ENCODE measurements around the gene MRPL21. TPM values are rescaled to one million over a fixed set of nuclear protein-coding genes. Genes with fewer than 3 reads are reported as not detected.
"Not testable (repeated sequence)": the region's sequence is repeated elsewhere in the genome, so short reads cannot be mapped to it uniquely, and the experiment has no call there.

The MRPL21 gene
- total RNA-seq, 1 experiment from 2014 or later, result 106 TPM

GRCh38 chr11:68914761-68915160 is 11.1 kb upstream of the MRPL21 start:
- DNase-seq (ENCODE audit: extremely low read depth, low read depth), result no peak

- DNase-seq (ENCODE audit: extremely low read depth, low read depth), result no peak
These were observed 9.6 kb upstream of the MRPL21 start for GRCh38 chr11:68913188-68913587.

- no peak for DNase-seq (ENCODE audit: extremely low read depth, low read depth)
These were observed 8.6 kb upstream of the MRPL21 start for GRCh38 chr11:68912254-68912653.

GRCh38 chr11:68911731-68912130 is 8.1 kb upstream of the MRPL21 start:
- DNase-seq (ENCODE audit: extremely low read depth, low read depth), result no peak

GRCh38 chr11:68910965-68911364 is 7.3 kb upstream of the MRPL21 start:
- DNase-seq (ENCODE audit: extremely low read depth, low read depth), result no peak

GRCh38 chr11:68908273-68908672 is 4.6 kb upstream of the MRPL21 start:
- no peak for DNase-seq (ENCODE audit: extremely low read depth, low read depth)

- DNase-seq (ENCODE audit: extremely low read depth, low read depth), result no peak
These were observed 2.1 kb upstream of the MRPL21 start for GRCh38 chr11:68905421-68906360.

GRCh38 chr11:68904248-68904847 is 716 bp upstream of the MRPL21 start:
- DNase-seq (ENCODE audit: extremely low read depth, low read depth), result no peak

GRCh38 chr11:68900835-68901381 is 2.7 kb downstream of the MRPL21 start:
- DNase-seq (ENCODE audit: extremely low read depth, low read depth), result no peak

GRCh38 chr11:68897441-68897840 is 6.2 kb downstream of the MRPL21 start:
- DNase-seq (ENCODE audit: extremely low read depth, low read depth), result no peak

GRCh38 chr11:68896171-68896959 is 7.3 kb downstream of the MRPL21 start:
- no peak for DNase-seq (ENCODE audit: extremely low read depth, low read depth)

GRCh38 chr11:68893282-68893681 is 10.3 kb downstream of the MRPL21 start:
- no peak for DNase-seq (ENCODE audit: extremely low read depth, low read depth)

GRCh38 chr11:68892576-68892975 is 11.1 kb downstream of the MRPL21 start:
- DNase-seq (ENCODE audit: extremely low read depth, low read depth), result no peak

- DNase-seq (ENCODE audit: extremely low read depth, low read depth), result no peak
These were observed 12.2 kb downstream of the MRPL21 start for GRCh38 chr11:68891351-68891948.

GRCh38 chr11:68890490-68891231 is 13.0 kb downstream of the MRPL21 start:
- peak; percentile 23 for DNase-seq (ENCODE audit: extremely low read depth, low read depth)

GRCh38 chr11:68889948-68890446 is 13.6 kb downstream of the MRPL21 start:
- no peak for DNase-seq (ENCODE audit: extremely low read depth, low read depth)

GRCh38 chr11:68884827-68885226 is 18.8 kb downstream of the MRPL21 start:
- not testable (repeated sequence) for DNase-seq (ENCODE audit: extremely low read depth, low read depth)

- DNase-seq (ENCODE audit: extremely low read depth, low read depth), result no peak
These were observed 21.2 kb downstream of the MRPL21 start for GRCh38 chr11:68882391-68882790.

GRCh38 chr11:68881320-68881719 is 22.3 kb downstream of the MRPL21 start:
- DNase-seq (ENCODE audit: extremely low read depth, low read depth), result no peak

- no peak for DNase-seq (ENCODE audit: extremely low read depth, low read depth)
These were observed 22.8 kb downstream of the MRPL21 start for GRCh38 chr11:68880851-68881250.

Measured in NCI-H460 (cell line).